ENCODE data around the gene EPS8L1. TPM values are rescaled to one million over a fixed set of nuclear protein-coding genes. Genes with fewer than 3 reads are reported as not detected.

EPS8L1 gene
- total RNA-seq, 1 experiment from 2014 or later, result 62.1 TPM

DNA sequence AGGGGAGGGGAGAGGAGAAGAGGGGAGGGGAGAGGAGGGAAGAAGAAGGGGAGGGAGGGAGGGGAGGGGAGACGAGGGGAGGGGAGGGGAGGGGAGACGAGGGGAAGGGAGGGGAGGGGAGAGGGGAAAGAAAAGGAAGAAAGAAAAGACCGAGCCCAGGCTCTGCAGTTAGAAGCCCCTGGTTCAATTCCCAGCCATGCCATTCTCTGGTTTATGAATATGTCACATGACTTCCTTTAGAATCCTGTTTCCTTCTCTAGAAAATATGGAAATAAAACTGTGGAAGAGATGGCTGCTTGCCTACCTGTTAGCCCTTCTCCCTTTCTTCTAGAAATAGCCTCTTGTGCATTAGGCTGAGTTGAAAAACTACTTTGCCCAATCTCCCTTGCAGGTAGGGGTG is 59.1 kb downstream of the EPS8L1 start:
- Histone ChIP-seq H3K4me3 (replicated peaks in 1 of 2; ENCODE audit: low read depth in 1 of 2, low read length in 2 of 2) (no peak overlapping the region), H3K4me1 (ENCODE audit: control insufficient read depth in 1 of 2, insufficient read depth in 2 of 2, low read length in 2 of 2) (0 out of 4 replicates have a peak, but pooled peaks cover 0 to 3% of the 10 kb centered on the region in 2 experiments), H3K79me2 (ENCODE audit: insufficient read depth, low read length) (no peaks in the 10 kb centered on the region), H3K9me3 (ENCODE audit: control insufficient read depth in 1 of 2, insufficient read depth in 1 of 2, low read depth in 1 of 2, low read length in 2 of 2) (no peaks in the 10 kb centered on the region), H3K36me3 (ENCODE audit: control insufficient read depth in 1 of 2, insufficient read depth in 2 of 2, low read length in 2 of 2) (peaks cover 0 to 13% of the 10 kb centered on the region in 2 experiments; a peak in 2 of 4 replicates), H3K9me2 (ENCODE audit: insufficient read depth) (no peaks in the 10 kb centered on the region), H4K20me1 (ENCODE audit: insufficient read depth) (no peaks in the 10 kb centered on the region), H3K27me3 (ENCODE audit: insufficient read depth, low read length) (no peaks in the 10 kb centered on the region), H3K27ac (ENCODE audit: low read depth, low read length) (no peak overlapping the region; the same call in 1 of the 2 replicates), H3K9ac (ENCODE audit: low read length) (no peak overlapping the region), H2AFZ (ENCODE audit: low read depth, low read length, poor library complexity, severe bottlenecking) (no peak overlapping the region), H3K4me2 (ENCODE audit: low read length) (no peak overlapping the region)
- ChIA-PET RAD21 (ENCODE audit: low non-redundant PET in 1 of 2, low total read pairs in 2 of 2, uncharacterized antibody in 2 of 2, unreplicated experiment in 2 of 2) (no interaction called here), POLR2A (no interaction called here), CTCF (no interaction called here)
- no TSS peak for BruUV-seq (replicated peaks)
- ATAC-seq (no peak), DNase-seq (ENCODE audit: low read depth, low spot score) (no peak)
- intact Hi-C loops (cut with micrococcal nuclease), result no loop called here
- no peak for TF ChIP-seq TCF7L2 (IDR thresholded peaks at IDR 0.05; ENCODE audit: borderline replicate concordance, extremely low read depth, insufficient read depth, insufficient read length)
- TF ChIP-seq SP1 (IDR thresholded peaks at IDR 0.05; ENCODE audit: low read depth), result no peak
- TF ChIP-seq, protein P1, sequence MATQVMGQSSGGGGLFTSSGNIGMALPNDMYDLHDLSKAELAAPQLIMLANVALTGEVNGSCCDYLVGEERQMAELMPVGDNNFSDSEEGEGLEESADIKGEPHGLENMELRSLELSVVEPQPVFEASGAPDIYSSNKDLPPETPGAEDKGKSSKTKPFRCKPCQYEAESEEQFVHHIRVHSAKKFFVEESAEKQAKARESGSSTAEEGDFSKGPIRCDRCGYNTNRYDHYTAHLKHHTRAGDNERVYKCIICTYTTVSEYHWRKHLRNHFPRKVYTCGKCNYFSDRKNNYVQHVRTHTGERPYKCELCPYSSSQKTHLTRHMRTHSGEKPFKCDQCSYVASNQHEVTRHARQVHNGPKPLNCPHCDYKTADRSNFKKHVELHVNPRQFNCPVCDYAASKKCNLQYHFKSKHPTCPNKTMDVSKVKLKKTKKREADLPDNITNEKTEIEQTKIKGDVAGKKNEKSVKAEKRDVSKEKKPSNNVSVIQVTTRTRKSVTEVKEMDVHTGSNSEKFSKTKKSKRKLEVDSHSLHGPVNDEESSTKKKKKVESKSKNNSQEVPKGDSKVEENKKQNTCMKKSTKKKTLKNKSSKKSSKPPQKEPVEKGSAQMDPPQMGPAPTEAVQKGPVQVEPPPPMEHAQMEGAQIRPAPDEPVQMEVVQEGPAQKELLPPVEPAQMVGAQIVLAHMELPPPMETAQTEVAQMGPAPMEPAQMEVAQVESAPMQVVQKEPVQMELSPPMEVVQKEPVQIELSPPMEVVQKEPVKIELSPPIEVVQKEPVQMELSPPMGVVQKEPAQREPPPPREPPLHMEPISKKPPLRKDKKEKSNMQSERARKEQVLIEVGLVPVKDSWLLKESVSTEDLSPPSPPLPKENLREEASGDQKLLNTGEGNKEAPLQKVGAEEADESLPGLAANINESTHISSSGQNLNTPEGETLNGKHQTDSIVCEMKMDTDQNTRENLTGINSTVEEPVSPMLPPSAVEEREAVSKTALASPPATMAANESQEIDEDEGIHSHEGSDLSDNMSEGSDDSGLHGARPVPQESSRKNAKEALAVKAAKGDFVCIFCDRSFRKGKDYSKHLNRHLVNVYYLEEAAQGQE (IDR thresholded peaks at IDR 0.05; ENCODE audit: low read depth), result no peak
- TF ChIP-seq CEBPB (IDR thresholded peaks at IDR 0.05; ENCODE audit: low read depth), result no peak
- no peak for TF ChIP-seq CTCF (IDR thresholded peaks at IDR 0.05 in 2 of 3, conservative IDR thresholded peaks at IDR 0.05 in 1 of 3; ENCODE audit: borderline replicate concordance in 1 of 3, insufficient read depth in 1 of 3, low read depth in 2 of 3, low read length in 2 of 3)
- TF ChIP-seq FOSL1 (IDR thresholded peaks at IDR 0.05; ENCODE audit: low read depth), result no peak
- TF ChIP-seq SRF (IDR thresholded peaks at IDR 0.05; ENCODE audit: low read depth), result no peak
- TF ChIP-seq POLR2A (IDR thresholded peaks at IDR 0.05; ENCODE audit: borderline replicate concordance, extremely low read depth, insufficient read depth, insufficient read length), result no peak
- TF ChIP-seq ELF1 (IDR thresholded peaks at IDR 0.05; ENCODE audit: borderline replicate concordance, low read depth), result no peak
- TF ChIP-seq EZH2phosphoT487 (IDR thresholded peaks at IDR 0.05; ENCODE audit: borderline replicate concordance), result no peak
- no peak for TF ChIP-seq CBX3 (IDR thresholded peaks at IDR 0.05; ENCODE audit: low read depth)
- TF ChIP-seq, protein P2, sequence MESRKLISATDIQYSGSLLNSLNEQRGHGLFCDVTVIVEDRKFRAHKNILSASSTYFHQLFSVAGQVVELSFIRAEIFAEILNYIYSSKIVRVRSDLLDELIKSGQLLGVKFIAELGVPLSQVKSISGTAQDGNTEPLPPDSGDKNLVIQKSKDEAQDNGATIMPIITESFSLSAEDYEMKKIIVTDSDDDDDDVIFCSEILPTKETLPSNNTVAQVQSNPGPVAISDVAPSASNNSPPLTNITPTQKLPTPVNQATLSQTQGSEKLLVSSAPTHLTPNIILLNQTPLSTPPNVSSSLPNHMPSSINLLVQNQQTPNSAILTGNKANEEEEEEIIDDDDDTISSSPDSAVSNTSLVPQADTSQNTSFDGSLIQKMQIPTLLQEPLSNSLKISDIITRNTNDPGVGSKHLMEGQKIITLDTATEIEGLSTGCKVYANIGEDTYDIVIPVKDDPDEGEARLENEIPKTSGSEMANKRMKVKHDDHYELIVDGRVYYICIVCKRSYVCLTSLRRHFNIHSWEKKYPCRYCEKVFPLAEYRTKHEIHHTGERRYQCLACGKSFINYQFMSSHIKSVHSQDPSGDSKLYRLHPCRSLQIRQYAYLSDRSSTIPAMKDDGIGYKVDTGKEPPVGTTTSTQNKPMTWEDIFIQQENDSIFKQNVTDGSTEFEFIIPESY (IDR thresholded peaks at IDR 0.05; ENCODE audit: extremely low read depth, insufficient replicate concordance, low read length), result no peak
- TF ChIP-seq EGR1 (IDR thresholded peaks at IDR 0.05; ENCODE audit: low read depth), result no peak
- TF ChIP-seq SIN3A (IDR thresholded peaks at IDR 0.05; ENCODE audit: low read depth), result no peak
- TF ChIP-seq JUND (IDR thresholded peaks at IDR 0.05), result no peak
- TF ChIP-seq, protein P3, sequence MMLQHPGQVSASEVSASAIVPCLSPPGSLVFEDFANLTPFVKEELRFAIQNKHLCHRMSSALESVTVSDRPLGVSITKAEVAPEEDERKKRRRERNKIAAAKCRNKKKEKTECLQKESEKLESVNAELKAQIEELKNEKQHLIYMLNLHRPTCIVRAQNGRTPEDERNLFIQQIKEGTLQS (IDR thresholded peaks at IDR 0.05), result no peak
- no peak for TF ChIP-seq ZFX (IDR thresholded peaks at IDR 0.05)
- no peak for TF ChIP-seq RAD21 (IDR thresholded peaks at IDR 0.05; ENCODE audit: low read depth)

All from HCT116 (cell line).